HG03039 (cell line): Measurements from ENCODE around the gene MYH7B.
A peak's percentile ranks its signal among the peaks of the same experiment; 100 is the strongest.

Source experiments
- ATAC-seq: cut with Tn5 transposase; IDR thresholded peaks from one replicate; pipeline ENCODE4 v1.9.1; 2021; ENCODE audit warnings: mild to moderate bottlenecking, moderate library complexity; ENCODE audit not compliant: unreplicated experiment

Gene MYH7B

DNA sequence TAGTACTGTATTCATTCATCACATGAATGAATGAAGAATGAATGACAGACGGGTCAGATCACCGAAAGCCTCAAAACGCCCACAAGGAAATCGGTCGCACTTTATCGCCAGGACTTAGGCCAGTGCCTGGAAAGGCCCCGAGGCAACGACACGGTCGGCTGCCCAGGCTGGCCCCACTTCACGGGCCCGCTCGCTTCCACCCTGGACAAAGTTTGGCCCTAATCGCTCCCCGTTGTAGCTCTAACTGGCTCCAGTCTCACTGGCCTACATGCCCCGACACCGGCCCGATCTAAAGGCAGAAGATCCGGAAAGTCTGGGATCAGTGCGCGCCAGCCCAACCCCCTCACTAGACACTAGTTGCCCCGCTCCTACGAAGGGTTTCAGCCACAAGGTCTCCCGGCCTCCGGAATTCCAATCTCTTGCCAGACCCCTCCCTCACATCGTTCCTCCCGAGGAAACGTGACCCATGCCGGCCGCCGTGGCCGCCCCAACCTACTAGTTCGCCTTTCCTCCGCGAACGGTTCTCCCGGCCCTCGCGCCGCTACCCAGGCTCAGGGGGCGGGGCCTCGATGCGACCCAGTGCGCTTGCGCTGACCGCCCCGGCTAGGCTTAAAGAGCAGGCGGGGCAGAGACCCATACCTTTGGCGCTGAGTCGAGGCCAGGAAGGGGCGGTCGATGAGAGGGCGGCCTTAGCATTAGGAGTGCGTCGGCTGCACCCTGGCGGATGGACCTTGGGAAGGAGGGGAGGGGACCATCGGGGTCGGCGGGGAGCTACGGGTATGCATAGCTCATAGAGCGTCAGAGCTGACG lies at the start of gene MYH7B, which contains the start of gene GSS:
Gene MYH7B (plus strand): TSS at position 638 of the 810 bp plus-strand sequence. CDS start 22,138 bp downstream, outside the sequence.
Gene GSS (minus strand): TSS at position 576 of the 810 bp plus-strand sequence. CDS start 3,954 bp downstream, outside the sequence.
- ATAC-seq: peak; percentile 83

DNA sequence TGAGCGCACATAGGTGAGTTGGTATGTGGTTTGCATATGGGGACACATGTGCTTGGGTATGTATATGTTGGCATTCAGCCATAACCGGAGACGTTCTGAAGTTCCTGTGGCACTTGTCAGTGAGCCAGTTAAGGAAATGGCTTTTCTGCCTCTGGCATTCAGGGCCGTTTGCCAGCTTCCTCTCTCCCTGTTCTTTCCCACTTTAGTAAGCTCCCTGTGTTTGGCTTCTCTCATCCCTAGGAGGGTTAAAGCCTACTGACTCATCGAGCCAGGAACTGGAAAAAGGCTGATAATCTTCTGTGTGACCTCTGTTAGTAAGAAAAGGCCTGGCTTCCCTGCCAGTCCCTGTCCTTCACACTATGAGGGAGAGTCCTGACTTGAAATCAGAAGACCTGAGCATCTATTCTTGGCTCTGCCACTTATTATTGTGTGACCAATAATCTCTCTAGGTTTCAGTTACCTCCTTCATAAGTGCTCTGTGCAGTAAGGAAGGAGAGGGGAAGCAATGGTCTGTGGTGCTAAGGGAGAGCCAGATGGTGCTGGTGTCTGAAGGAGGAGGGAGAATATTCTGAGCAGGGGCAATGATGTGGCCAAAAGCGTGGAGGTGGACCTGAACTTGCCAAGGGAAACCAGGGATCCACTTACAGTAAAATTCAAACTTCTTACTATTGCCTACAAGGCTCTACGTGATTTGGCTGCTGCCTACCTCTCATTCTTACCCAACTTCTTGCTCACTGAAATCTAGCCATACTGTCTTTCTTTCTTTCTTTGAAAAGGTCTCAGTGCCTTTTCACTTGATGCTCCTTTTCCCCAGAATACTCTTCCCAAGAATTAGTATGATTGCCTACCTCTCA lies 47.8 kb upstream of the MYH7B start:
- ATAC-seq: no peak

- ATAC-seq: no peak
Measured at GRCh38 chr20:34915131-34915530, 40.5 kb upstream of the MYH7B start.

DNA sequence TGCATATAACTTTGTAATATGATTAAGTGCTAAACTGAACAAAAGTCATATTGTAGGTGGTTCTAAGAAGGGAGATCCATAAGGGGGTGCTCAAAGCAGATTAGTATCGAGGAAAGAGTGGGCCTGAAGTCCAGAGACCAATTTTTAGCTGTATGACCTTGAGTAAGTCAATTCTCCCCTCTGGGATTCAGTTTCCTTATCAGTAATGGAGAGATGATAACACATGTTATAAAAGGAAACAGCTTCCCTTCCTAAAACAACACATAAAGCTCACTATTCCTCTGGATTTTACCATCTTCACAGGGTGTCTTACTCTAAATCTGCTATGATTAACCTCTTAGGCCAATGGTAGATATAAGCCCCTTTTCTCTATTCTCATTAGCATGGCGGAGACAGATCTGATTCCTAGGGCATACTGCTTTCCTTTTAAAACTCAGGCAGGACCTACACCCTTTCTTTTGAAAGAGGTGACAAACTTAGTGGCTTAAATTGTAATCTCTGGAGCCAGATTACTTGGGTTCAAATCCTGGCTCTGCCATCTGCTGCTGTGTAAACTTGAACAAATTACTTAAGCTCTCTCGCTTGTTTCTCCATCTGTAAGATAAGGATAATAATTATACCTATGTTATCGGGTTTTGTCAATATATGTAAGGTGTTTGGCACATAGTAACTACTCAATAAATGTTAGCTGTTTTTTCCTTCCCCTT lies 39.8 kb upstream of the MYH7B start:
- ATAC-seq: no peak

DNA sequence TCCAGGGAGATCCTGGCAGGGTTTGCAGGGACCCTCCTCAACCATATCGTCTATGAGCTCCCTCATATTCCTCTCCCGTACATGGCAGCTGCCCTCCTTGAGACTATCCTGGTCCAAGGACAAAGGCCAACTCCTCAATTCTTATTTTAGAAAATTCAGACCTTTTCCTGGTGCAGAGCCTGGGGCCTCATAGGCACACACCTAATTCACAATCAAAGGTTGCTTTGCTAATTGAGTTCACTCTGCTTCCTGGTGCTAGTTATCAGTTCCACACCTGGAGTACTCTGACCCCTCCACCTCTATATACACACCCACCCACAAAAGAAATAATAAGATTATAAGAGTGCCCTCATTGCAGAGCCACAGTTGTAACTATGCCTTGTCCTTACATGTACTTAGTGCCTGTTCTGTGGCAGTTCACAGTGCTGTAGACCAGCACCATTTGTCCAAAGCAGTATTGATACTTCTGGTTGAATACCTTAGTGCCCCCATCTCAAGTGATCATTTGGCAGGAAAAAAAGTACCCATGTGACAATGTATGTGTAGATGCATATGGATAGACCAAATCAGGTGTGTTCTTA lies 38.8 kb upstream of the MYH7B start:
- ATAC-seq: no peak

GRCh38 chr20:34920055-34920454 lies 35.6 kb upstream of the MYH7B start:
- ATAC-seq: no peak

GRCh38 chr20:34921436-34921835 lies 34.2 kb upstream of the MYH7B start:
- no peak for ATAC-seq

DNA sequence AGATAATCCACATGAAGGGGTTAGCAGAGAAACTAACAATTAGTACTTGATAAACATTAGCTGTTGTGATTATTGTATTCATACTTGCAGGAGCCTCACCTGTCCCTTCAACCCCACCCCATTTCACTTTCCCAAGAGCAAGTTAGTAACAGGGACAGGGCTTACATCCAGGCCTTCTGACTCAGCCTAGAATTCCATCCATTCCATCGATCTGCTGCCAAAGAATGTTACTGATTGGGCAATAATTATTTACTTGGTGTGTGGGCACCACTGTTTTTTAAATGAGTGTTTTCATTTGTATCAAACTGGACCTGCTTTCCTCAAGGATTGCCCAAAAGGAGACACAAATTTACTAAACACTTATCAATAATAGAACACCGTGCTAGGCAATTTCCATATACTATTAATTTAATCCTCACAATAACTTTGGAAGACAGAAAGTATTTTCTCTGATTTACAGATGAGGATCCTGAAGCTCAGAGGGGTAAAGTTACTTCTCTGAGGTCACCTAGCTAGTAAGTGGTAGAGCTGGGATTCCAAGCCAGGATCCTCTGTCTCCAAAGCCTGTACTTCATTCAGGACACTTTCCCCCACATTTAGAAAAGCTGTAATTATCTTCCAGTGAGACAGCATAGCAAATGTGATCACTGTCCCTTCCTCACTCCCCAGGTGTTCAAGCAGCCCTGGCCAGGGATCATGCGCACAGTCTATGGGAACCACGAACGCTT lies 32.9 kb upstream of the MYH7B start:
- ATAC-seq: no peak

DNA sequence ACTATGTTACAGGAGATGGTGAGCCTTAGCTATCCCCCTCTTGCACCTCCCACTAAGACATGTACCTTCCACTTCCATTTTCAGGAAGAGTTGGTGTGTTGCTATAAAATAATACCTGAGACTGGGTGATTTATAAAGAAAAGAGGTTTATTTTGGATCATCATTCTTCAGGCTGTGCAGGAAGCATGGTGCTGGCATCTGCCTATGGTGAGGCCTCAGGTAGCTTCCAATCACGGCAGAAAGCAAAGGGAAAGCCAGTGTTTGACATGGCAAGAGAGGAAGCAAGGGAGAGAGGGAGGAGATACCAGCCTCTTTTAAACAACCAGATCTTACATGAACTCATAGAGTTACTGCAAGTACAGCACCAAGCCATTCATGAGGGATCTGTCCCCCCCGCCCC lies 32.3 kb upstream of the MYH7B start:
- ATAC-seq: no peak

GRCh38 chr20:34925341-34925740 lies 30.3 kb upstream of the MYH7B start:
- no peak for ATAC-seq

- ATAC-seq: no peak
Measured at GRCh38 chr20:34925981-34926380, 29.7 kb upstream of the MYH7B start.

DNA sequence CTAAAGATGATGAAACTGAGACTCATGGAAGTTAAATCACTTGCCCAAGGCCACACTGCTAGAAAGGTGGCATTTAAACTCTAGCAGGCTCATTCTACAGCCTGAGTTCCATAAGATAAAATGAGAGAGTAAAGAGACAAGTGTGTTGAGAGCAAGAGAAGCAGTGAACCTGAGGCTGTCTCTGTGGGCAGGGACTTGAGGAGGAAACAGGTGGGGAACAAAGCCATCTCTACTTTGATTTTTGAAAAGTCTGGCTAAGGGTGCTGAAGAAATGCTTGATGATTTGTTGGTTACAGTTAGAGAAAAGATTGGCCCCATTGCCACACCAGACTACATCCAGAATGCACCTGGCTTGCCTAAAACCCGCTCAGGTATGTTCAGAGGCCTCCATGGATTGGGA lies 29.1 kb upstream of the MYH7B start:
- no peak for ATAC-seq

GRCh38 chr20:34927736-34928135 lies 27.9 kb upstream of the MYH7B start:
- ATAC-seq: no peak

- ATAC-seq: no peak
Measured at GRCh38 chr20:34928411-34928810, 27.3 kb upstream of the MYH7B start.

DNA sequence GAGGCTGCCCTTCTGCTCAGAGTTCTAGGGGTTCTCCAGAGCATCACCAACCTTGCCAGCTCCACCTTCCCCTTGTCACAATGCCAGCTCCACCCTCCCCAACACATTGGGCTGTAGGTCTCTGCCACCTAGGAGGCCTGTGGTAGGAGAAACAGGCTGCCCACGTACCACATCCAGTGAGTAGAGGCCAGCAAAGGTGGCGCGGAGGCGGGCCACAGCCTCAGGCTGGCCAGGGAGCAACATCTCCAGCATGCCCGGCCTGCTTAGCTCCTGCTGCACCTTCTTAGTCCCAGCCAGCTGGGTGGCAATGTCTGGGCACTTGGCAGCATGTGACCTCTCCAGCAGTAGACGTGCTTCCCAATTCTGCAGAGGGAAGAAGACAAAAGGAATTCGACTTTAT lies 23.9 kb upstream of the MYH7B start:
- no peak for ATAC-seq

DNA sequence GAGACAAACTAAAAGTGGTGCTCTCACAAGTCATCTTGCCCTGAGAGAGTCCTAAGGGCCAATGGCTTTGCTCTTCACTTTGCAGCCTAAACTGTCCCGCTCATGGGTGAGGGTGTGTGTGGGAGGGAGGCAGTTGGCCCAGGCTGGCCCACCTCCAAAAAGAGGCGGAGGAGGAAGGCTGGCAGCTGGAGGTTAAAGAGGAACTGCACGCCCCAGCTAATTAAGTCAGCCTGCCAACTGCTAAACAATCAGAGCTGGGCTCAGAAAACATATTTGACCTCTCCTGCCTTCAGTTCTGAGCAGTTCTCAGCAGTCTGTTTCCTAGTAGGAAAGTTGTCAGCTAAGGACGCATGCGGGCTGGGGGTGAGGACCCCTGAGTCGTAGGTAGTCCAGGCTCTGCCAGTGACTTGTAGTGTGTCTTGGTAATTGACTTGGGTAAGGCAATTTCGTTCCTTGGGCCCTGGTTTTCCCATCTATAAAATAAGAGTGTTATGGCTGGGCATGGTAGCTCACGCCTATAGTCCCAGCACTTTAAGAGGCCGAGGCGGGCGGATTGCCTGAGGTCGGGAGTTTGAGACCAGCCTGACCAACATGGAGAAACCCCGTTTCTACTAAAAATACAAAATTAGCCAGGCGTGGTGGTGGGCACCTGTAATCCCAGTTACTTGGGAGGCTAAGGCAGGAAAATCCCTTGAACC lies 17.1 kb upstream of the MYH7B start:
- no peak for ATAC-seq

GRCh38 chr20:34940081-34940481 lies 15.6 kb upstream of the MYH7B start:
- ATAC-seq: no peak

- no peak for ATAC-seq
Measured at GRCh38 chr20:34941226-34941625, 14.4 kb upstream of the MYH7B start.

DNA sequence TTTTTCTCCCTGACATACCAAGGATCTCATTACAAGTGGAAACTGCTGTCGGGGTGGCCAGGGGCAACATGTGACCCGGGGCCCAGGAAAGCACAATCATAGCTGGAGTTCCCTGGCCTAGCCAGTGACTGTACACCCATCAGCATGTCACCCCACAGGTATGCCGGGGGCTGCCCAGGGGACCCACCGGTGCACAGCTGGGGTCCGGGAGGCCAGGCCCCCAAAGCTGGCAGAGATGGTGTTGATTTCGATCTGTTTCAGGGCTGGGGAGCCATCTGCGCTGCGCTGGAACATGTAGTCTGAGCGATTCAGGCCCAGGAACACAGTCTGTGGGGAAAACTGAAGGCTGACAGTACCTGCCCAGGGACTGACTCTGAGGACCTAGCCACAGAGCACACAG lies 13.4 kb upstream of the MYH7B start:
- no peak for ATAC-seq
